ENCODE data around the gene RTN4RL1. TPM values are rescaled to one million over a fixed set of nuclear protein-coding genes. Genes with fewer than 3 reads are reported as not detected.

RTN4RL1 gene
- total RNA-seq, 1 donor from 2014 or later: 12.4 TPM

- no peak overlapping the region for H3K27ac Mint-ChIP-seq
- no peak overlapping the region for H3K4me3 Mint-ChIP-seq (ENCODE audit: low read depth)
- peak; percentile 53 for TF ChIP-seq CTCF (IDR thresholded peaks at IDR 0.05; ENCODE audit: unreplicated experiment)
- no peak for DNase-seq (ENCODE audit: low spot score, unreplicated experiment)
- no peaks in the 10 kb centered on the region for H3K9me3 Mint-ChIP-seq (ENCODE audit: low read depth)
- H3K36me3 Mint-ChIP-seq (ENCODE audit: insufficient read depth): peaks cover 24% of the 10 kb centered on the region
- peaks cover 42% of the 10 kb centered on the region for H3K27me3 Mint-ChIP-seq
- H3K4me1 Mint-ChIP-seq (ENCODE audit: low read depth): no peaks in the 10 kb centered on the region
Measured at GRCh38 chr17:2058586-2059546, 33.7 kb upstream of the RTN4RL1 start.

- Mint-ChIP-seq H3K36me3 (ENCODE audit: insufficient read depth) (peaks cover 23% of the 10 kb centered on the region), H3K27ac (no peak overlapping the region), H3K4me3 (ENCODE audit: low read depth) (no peak overlapping the region), H3K9me3 (ENCODE audit: low read depth) (no peaks in the 10 kb centered on the region), H3K4me1 (ENCODE audit: low read depth) (peaks cover 3% of the 10 kb centered on the region), H3K27me3 (peaks cover 48% of the 10 kb centered on the region)
- TF ChIP-seq CTCF (IDR thresholded peaks at IDR 0.05; ENCODE audit: unreplicated experiment): no peak
- DNase-seq (ENCODE audit: low spot score, unreplicated experiment): no peak
Measured at GRCh38 chr17:2057760-2058585, 32.8 kb upstream of the RTN4RL1 start.

GRCh38 chr17:2057175-2057759, 32.1 kb upstream of the RTN4RL1 start:
- Mint-ChIP-seq H3K27me3 (peaks cover 46% of the 10 kb centered on the region), H3K36me3 (ENCODE audit: insufficient read depth) (peaks cover 23% of the 10 kb centered on the region)

GRCh38 chr17:2056206-2057174, 31.4 kb upstream of the RTN4RL1 start:
- Mint-ChIP-seq H3K4me1 (ENCODE audit: low read depth) (peaks cover 5% of the 10 kb centered on the region), H3K36me3 (ENCODE audit: insufficient read depth) (peaks cover 16% of the 10 kb centered on the region), H3K27ac (no peak overlapping the region), H3K4me3 (ENCODE audit: low read depth) (no peak overlapping the region), H3K27me3 (peaks cover 47% of the 10 kb centered on the region), H3K9me3 (ENCODE audit: low read depth) (no peaks in the 10 kb centered on the region)
- peak; percentile 39 for TF ChIP-seq CTCF (IDR thresholded peaks at IDR 0.05; ENCODE audit: unreplicated experiment)
- DNase-seq (ENCODE audit: low spot score, unreplicated experiment): peak; percentile 44

More at GRCh38 chr17:2057175-2057759, 32.1 kb upstream of the RTN4RL1 start:
- Mint-ChIP-seq H3K4me3 (ENCODE audit: low read depth) (no peak overlapping the region), H3K4me1 (ENCODE audit: low read depth) (peaks cover 3% of the 10 kb centered on the region), H3K9me3 (ENCODE audit: low read depth) (no peaks in the 10 kb centered on the region), H3K27ac (no peak overlapping the region)
- no peak for DNase-seq (ENCODE audit: low spot score, unreplicated experiment)
- no peak for TF ChIP-seq CTCF (IDR thresholded peaks at IDR 0.05; ENCODE audit: unreplicated experiment)
